HG03025 (cell line): ENCODE results near the gene GATM.

ENCODE experiments used
- ATAC-seq: cut with Tn5 transposase; IDR thresholded peaks from one replicate; pipeline ENCODE4 v1.9.1; 2021; ENCODE audit warnings: mild to moderate bottlenecking, moderate library complexity; ENCODE audit not compliant: unreplicated experiment, low FRiP score

The GATM gene, protein sequence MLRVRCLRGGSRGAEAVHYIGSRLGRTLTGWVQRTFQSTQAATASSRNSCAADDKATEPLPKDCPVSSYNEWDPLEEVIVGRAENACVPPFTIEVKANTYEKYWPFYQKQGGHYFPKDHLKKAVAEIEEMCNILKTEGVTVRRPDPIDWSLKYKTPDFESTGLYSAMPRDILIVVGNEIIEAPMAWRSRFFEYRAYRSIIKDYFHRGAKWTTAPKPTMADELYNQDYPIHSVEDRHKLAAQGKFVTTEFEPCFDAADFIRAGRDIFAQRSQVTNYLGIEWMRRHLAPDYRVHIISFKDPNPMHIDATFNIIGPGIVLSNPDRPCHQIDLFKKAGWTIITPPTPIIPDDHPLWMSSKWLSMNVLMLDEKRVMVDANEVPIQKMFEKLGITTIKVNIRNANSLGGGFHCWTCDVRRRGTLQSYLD

DNA sequence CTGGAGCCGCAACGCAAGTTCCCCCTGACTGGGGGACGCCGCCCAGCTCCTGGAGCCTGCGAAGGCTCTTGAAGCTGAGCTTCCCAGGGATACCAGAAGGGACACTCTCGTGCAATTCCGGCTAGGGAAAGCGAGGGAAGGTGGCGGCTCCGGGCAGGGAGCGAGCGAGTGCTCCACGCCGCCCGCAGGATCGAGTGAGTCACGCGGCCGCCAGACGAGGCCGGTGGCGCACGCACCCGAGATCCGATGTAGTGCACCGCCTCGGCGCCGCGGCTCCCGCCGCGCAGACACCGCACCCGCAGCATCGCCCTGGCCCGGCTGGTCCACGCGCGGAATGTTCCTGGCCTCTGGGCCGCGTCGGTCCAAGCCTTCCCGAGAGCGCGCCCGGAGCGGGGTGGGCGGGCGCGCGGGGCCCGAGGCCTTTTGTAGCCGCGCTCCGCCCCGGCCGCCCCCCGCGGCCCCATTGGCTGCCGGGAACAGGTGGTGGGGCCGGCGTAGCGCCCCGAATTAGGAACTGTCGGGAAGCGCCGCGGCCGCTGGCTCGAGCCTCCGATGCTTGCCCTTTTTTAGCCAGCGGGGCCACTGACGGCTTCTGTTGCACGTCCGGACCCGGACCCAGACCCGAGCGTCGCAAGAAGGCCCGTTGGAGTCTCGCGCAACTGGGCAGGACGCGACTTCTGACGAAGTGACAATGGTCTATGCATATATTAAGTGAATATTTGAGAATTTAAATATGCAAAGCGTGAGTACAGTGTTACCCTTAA lies at the start of gene GATM:
Gene GATM (minus strand): TSS at position 396 of the 764 bp plus-strand sequence. CDS start 91 bp downstream, at position 305.
- peak; percentile 83 for ATAC-seq

DNA sequence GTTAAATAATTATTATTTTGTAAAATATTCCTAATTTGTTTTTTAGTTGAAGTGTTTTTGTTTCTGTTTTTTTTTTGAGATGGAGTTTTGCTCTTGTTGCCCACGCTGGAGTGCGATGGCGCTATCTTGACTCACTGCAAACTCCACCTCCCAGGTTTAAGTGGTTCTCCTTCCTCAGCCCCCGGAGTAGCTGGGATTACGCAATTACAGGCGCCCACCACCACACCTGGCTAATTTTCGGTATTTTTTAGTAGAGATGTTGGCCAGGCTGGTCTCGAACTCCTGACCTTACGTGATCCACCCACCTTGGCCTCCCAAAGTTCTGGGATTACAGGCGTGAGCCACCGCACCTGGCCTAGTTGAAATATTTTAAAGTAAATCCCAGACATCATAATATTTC lies 48.7 kb upstream of the GATM start:
- no peak for ATAC-seq

DNA sequence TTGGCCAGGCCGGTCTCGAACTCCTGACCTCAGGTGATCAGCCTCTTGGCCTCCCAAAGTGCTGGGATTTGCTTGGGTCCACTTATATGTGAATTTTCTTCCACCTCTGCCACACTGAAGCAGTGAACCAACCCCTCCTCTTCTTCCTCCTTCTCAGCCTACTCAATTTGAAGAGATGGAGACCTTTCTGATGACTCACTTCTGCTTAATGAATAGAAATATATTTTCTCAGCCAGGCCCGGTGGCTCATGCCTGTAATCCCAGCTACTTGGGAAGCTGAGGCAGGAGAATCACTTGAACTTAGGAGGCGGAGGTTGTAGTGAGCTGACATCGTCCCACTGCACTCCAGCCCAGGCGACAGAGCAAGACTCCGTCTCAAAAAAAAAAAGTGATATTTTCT lies 46.8 kb upstream of the GATM start:
- ATAC-seq, result no peak

DNA sequence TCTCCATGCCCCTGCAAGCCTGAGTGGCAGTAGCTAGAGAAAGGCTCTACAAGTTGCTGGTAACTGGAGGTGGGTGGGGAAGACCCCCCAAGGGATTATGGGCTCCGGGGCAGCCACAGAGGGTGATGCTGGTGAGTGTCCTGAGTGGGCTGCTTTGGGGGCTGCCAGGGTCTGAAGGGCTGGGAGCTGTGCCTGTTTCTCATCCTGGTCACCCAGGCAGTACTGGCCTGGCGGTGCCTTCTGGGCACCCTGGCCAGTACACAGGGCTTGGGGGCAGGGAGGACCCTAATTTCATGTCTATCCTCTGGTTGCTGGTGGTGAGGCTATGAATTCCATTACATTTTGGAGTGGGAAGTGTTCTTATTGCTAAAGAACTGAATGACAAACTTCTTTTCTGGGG lies 46.1 kb upstream of the GATM start:
- ATAC-seq, result no peak

DNA sequence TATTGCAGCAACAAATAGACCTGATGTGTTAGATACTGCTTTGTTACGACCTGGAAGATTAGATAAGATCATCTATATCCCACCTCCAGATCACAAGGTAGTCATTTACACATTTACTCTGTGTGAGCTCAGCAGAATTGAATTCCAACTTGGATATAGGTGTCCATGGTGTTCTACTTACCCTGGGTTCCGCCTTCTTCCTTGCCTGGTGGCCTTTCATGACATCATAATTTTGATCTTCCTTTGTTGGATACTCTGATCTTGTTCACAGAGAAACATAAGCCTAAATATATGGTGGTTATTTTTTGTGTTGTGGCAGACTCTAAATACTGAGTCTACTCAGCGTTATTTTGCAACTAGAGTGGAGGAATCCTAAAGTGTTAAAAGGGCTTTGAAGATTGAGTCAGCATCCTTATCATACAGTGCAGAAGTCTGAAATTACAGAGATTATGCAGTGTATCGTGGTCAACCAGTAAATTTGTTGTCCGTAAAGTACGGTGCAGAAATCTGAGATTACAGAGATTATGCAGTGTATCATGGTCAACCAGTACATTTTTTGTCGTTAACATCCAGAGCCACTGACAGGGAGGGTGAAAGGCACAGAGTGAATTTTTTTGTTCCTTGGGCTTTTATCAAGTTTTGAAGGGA lies 39.1 kb upstream of the GATM start:
- ATAC-seq, result no peak

DNA sequence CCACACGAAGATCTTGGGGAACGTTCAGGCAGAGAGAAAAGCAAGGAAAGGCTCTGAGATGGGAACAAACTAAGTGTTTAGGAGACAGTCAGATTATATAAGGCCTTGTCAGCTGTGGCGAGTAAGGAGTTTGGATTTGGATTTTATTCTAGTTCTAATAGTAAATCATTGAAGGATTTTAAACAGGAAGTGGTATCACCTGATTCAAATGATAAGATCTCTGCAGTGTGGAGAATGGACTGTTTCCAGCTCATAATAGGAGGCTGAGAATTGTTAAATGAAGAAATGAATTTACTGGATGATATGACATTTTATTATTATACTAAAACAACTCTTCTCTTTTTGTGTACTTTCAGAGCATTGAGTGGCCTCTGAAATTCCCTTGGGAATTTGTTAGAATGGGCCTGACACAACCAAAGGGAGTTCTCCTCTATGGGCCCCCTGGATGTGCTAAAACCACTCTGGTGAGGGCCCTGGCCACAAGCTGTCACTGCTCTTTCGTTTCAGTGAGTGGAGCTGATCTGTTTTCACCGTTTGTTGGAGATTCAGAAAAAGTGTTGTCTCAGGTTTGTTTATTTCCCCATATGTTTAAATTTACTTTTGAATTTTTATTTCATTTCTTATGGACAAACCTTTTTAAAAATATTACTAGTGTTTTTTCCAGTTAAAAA lies 36.0 kb upstream of the GATM start:
- no peak for ATAC-seq

DNA sequence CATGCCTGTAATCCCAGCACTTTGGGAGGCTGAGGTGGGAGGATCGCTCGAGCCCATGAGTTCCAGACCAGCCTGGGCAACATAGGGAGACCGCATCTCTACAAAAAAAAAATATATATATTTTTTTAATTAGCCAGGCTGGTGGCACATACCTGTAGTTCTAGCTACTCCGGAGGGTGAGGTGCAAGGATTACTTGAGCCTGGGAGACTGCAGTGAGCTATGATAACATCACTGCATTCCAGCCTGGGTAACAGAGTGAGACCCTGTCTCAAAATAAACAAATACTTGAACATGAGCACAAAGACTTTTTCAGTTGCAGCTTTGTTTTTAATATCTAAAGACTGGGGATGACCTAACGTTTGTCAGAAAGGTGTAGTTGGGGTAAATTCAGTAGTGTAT lies 31.3 kb upstream of the GATM start:
- no peak for ATAC-seq

DNA sequence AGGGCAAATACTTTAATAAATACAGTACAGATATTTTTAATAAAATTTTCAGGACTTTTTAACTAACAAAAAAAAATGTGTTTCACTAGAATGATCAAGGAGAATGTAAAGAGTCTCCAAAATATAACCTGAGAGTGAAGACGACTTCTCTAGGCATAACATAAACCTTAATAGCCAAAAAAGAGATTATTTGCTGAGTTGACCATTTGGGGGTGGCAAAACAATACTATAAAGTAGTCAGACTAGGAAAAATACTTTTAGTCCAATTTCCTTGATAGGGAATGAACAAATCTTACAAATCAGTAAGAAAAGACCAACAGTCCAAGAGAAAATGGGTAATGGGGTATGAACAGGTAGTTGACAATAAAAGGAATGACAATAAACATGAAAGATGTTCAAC lies 29.4 kb upstream of the GATM start:
- ATAC-seq, result no peak

DNA sequence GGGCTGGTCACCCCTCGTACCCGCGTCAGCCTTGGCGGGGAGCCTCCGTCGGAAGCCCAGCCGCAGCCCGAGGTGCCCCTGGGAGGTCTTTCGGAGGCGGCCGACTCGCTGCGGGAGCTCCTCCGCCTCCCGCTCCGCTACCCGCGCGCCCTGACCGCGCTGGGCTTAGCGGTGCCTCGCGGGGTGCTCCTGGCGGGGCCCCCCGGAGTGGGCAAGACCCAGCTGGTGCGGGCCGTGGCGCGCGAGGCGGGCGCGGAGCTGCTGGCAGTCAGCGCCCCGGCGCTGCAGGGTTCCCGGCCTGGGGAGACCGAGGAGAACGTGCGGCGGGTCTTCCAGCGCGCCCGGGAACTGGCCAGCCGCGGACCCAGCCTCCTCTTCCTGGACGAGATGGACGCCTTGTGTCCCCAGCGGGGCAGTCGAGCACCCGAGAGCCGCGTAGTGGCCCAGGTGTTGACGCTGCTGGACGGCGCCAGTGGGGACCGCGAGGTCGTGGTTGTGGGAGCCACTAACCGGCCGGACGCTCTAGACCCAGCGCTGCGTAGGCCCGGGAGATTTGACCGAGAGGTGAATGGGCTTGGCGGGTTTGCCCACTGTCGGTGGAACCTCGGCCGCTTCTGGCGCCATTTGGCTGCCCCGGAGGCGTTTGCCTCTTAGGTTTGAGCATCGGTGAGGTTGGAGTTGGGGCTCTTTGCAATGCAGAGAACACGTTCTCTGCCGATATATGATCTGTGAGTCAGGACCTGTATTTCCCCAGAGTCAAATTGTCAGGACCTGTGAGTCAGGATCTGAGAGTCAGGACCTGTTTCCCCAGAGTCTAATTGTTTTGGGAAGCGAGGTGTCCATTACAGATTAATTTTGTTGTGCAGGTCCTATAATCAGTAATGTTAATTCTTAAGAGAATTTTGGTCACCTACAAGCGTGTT lies 24.9 kb upstream of the GATM start:
- ATAC-seq, result peak; percentile 27

DNA sequence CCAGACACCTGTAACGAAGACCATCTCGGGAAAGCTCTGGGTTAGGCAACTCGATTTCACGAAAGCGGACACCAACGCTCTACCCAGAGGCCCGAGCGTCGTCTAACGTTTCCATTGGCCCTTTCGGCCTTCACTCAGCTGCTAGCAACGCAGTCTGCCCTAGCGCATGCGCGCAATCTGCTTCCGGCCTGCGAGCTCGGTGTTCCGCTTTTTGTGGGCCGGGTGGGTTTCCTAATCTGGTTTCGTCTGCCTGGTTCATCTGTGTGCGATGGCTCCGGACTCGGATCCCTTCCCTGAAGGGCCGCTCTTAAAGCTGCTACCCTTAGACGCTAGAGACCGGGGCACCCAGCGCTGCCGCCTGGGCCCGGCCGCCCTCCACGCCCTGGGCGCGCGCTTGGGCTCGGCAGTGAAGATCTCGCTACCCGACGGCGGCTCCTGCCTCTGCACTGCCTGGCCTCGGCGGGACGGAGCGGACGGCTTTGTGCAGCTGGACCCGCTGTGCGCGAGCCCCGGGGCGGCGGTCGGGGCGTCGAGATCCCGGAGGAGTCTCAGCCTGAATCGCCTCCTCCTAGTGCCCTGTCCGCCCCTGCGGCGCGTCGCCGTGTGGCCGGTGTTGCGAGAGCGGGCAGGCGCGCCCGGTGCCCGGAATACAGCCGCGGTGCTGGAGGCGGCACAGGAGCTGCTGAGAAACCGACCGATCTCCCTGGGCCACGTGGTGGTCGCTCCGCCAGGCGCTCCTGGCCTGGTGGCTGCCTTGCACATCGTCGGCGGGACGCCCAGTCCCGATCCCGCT lies 24.0 kb upstream of the GATM start:
- ATAC-seq, result peak; percentile 81

DNA sequence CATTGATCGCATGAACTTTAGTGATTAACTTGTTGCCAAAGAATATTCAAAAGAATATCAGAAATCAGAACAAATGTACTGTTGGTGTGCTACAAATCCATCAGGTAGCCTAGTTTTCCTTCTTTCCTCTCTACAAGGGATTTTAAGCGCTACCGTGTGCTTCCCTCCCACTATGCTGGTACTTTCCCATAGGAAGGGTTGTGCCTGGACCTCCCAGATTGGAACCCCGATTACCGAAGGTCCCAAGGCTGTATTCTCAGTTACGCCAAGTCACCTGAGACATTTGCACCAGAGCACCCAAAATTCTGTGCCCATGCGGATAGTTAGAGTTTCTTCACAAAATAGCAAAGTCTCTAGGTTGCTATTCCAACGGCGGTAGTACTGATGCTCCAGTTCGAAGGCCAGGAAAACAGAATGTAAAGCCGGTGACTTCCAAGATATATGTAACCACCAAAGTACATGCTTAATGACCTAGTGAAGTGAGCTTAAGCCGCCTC lies 23.4 kb upstream of the GATM start:
- no peak for ATAC-seq

DNA sequence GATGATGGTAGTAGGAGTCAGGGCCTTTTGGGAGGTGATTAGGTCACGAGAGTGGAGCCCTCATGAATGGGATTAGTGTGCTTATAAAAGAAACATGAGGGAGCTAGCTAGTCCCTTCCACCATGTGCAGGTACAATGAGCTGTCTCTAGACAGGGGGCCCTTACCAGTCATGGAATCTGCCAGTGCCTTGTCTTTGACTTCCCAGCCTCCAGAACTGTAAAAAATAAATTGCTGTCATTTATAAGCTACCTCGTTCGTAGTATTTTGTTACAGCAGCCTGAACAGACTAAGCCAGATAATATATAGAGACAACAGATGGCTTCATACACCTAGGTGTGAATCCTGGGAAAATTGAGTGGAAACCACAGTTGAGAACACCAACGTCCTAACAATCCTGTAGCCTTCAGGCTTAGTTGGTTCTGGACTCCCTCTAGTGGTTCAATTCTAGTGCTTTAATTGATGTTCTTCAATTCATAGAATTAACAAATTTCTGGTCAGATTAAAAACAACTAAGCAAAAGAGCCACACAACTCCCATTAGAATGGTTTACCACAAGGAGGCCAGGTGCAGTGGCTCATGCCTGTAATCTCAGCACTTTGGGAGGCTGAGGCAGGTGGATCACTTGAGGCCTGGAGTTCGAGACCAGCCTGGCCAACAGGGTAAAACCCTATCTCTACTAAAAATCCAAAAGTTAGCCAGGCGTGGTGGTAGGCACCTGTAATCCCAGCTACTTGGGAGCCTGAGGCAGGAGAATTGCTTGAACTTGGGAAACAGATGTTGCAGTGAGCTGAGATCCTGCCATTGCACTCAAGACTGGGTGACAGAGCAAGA lies 21.3 kb upstream of the GATM start:
- ATAC-seq, result no peak

DNA sequence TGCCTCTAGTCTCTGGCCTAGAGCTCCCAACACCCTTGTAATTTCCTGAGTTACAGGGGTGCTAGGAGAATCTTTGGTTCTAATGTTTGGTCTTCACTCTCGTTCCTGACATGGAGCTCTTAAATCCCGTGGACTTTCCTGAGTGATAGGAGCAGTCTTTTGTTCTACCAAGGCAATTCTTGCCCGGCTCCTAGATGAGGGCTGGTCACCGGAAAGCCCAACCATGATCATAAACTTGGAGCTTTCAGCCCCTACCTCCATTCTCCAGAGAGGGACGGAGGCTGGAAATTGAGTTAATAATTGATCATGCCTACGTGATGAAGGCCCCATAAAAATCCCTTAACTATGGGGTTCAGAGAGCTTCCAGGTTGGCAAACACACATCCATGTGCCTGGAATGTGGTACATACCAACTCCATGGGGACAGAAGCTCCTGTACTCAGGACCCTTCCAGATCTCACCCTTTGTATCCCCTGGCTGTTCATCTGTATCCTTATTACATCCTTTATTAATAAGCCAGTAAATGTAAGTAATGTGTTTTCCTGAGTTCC lies 18.8 kb upstream of the GATM start:
- ATAC-seq, result no peak

DNA sequence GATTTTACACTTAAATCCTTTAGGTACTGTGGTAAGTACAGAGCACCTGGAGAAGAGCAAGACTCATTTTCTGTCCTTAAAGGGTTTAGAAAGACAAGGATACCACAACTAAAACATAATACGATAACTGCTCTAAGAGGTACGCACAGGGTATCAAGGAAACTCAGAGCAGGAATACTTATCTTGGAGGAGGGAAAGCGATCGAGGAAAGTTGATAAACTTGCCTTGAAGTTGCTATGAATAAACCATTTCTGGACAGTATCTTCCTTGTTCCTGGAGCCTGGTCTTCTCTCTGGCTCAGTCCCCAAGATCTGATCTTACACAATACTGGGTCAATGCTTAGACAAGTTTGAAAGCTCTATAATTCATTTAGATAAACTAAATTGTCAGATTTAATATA lies 17.6 kb upstream of the GATM start:
- no peak for ATAC-seq

DNA sequence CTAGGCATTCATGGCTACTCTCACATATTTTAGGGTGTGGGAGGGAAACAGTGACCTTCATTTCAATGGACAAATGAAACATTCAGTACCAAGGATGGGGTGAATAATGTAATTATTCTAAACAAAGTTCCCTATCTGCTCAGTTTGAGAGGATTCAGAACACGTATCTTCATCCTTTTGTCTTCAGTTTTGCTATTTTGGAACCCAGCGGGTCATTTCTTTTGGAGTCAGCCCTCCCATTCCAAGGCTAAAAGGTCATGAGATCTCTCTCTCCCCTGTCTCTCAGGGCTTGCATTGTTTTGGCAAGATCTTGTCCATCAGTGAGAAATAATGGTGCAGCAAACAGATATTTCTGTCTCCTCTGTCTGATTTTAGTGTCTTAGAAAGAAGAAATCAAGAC lies 16.3 kb upstream of the GATM start:
- no peak for ATAC-seq

DNA sequence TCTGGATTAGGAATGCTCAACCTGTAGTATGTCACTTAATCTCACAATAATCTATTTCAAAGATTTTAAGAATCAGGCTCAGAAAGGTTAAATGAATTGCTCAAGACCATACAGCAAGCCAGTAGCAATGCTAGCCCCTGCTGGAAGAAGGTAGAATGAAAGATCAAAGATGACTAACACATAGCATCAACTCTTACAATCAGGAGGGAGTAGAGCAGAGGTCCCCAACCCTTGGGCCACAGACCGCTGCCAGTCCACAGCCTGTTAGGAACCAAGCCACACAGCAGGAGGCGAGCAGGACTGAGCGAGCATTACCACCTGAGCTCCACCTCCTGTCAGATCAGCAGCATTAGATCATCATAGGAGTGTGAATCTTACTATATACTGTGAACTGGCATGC lies 15.5 kb upstream of the GATM start:
- ATAC-seq, result no peak

DNA sequence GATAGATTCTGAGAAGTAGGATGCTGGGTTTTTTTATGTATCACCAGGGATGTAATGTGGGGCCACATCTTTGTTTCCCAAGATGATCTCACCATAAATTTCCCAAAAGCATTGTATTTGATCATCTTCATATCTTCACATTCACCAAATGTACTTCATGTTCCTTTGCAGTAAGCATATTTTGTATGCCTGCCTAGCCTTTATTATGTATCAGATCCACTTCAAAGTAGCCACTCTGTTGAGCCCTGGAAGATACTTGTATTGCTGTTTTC lies 14.2 kb upstream of the GATM start:
- ATAC-seq, result no peak
